ENCODE data around the gene PSMD9.
"Not testable (repeated sequence)": the region's sequence is repeated elsewhere in the genome, so short reads cannot be mapped to it uniquely, and the experiment has no call there.

Gene PSMD9

GRCh38 chr12:121860257-121860656 lies 28.3 kb upstream of the PSMD9 start:
- TF ChIP-seq GATA1 (IDR thresholded peaks at IDR 0.05; ENCODE audit: low read depth, low read length), result no peak
- TF ChIP-seq POLR2A (IDR thresholded peaks at IDR 0.05; ENCODE audit: low read length), result no peak
- peak; percentile 58 for DNase-seq

- not testable (repeated sequence) for DNase-seq
Observed at GRCh38 chr12:121860699-121861098, 27.9 kb upstream of the PSMD9 start.

- DNase-seq, result peak; percentile 53 to 59
- no peak for TF ChIP-seq GATA1 (IDR thresholded peaks at IDR 0.05; ENCODE audit: low read depth, low read length)
- no peak for TF ChIP-seq POLR2A (IDR thresholded peaks at IDR 0.05; ENCODE audit: low read length)
Observed at GRCh38 chr12:121861636-121862254, 26.8 kb upstream of the PSMD9 start.

GRCh38 chr12:121866331-121866730 lies 22.3 kb upstream of the PSMD9 start:
- no peak for DNase-seq

GRCh38 chr12:121869229-121869628 lies 19.4 kb upstream of the PSMD9 start:
- DNase-seq, result not testable (repeated sequence)

More at GRCh38 chr12:121866331-121866730, 22.3 kb upstream of the PSMD9 start:
- TF ChIP-seq GATA1 (IDR thresholded peaks at IDR 0.05; ENCODE audit: low read depth, low read length), result no peak
- TF ChIP-seq POLR2A (IDR thresholded peaks at IDR 0.05; ENCODE audit: low read length), result no peak

GRCh38 chr12:121871467-121871866 lies 17.1 kb upstream of the PSMD9 start:
- DNase-seq, result peak; percentile 93 to 99
- TF ChIP-seq POLR2A (IDR thresholded peaks at IDR 0.05; ENCODE audit: low read length), result peak; percentile 65
- peak; percentile 90 for TF ChIP-seq GATA1 (IDR thresholded peaks at IDR 0.05; ENCODE audit: low read depth, low read length)

GRCh38 chr12:121872546-121873215 lies 15.9 kb upstream of the PSMD9 start:
- DNase-seq, result peak in 1 of 2 experiments; percentile 49
- TF ChIP-seq GATA1 (IDR thresholded peaks at IDR 0.05; ENCODE audit: low read depth, low read length), result no peak
- TF ChIP-seq POLR2A (IDR thresholded peaks at IDR 0.05; ENCODE audit: low read length), result no peak

GRCh38 chr12:121873216-121873569 lies 15.4 kb upstream of the PSMD9 start:
- DNase-seq, result no peak
- no peak for TF ChIP-seq POLR2A (IDR thresholded peaks at IDR 0.05; ENCODE audit: low read length)
- TF ChIP-seq GATA1 (IDR thresholded peaks at IDR 0.05; ENCODE audit: low read depth, low read length), result no peak

GRCh38 chr12:121874071-121874470 lies 14.5 kb upstream of the PSMD9 start:
- TF ChIP-seq GATA1 (IDR thresholded peaks at IDR 0.05; ENCODE audit: low read depth, low read length) (no peak), POLR2A (IDR thresholded peaks at IDR 0.05; ENCODE audit: low read length) (no peak)
- no peak for DNase-seq

- no peak for TF ChIP-seq GATA1 (IDR thresholded peaks at IDR 0.05; ENCODE audit: low read depth, low read length)
- DNase-seq, result no peak
Observed at GRCh38 chr12:121875582-121875981, 13.0 kb upstream of the PSMD9 start.

- DNase-seq, result not testable (repeated sequence)
Observed at GRCh38 chr12:121876080-121876447, 12.5 kb upstream of the PSMD9 start.

GRCh38 chr12:121883315-121883660 lies 5.3 kb upstream of the PSMD9 start:
- no peak for DNase-seq
- TF ChIP-seq GATA1 (IDR thresholded peaks at IDR 0.05; ENCODE audit: low read depth, low read length), result no peak
- TF ChIP-seq POLR2A (IDR thresholded peaks at IDR 0.05; ENCODE audit: low read length), result no peak

- not testable (repeated sequence) for DNase-seq
Observed at GRCh38 chr12:121885129-121885528, 3.5 kb upstream of the PSMD9 start.

- DNase-seq, result no peak
- TF ChIP-seq POLR2A (IDR thresholded peaks at IDR 0.05; ENCODE audit: low read length), result no peak
- no peak for TF ChIP-seq GATA1 (IDR thresholded peaks at IDR 0.05; ENCODE audit: low read depth, low read length)
Observed at GRCh38 chr12:121888083-121888477, 510 bp upstream of the PSMD9 start.

- TF ChIP-seq POLR2A (IDR thresholded peaks at IDR 0.05; ENCODE audit: low read length) (no peak), GATA1 (IDR thresholded peaks at IDR 0.05; ENCODE audit: low read depth, low read length) (no peak)
- peak in 1 of 2 experiments; percentile 93 for DNase-seq
Observed at GRCh38 chr12:121889274-121889624, 659 bp downstream of the PSMD9 start.

GRCh38 chr12:121889661-121890060 lies 1.1 kb downstream of the PSMD9 start:
- peak in 1 of 2 experiments; percentile 58 for DNase-seq

Measured in erythroblast (primary cell).